Measurements from ENCODE around the gene GKN2. TPM values are rescaled to one million over a fixed set of nuclear protein-coding genes. Genes with fewer than 3 reads are reported as not detected.

The GKN2 gene
- total RNA-seq, 1 experiment from 2014 or later = not detected

Other genes starting within 250 kb of the GKN2 start
- not detected in 2 replicates for gene ARHGAP25, start 218.1 kb downstream of the GKN2 start, total RNA-seq (2014; rRNA removed; shearing (Covaris generic))
- gene BMP10, start 81.5 kb downstream of the GKN2 start, total RNA-seq (2014; rRNA removed; shearing (Covaris generic)) = not detected in 2 replicates
- gene GKN1, start 21.7 kb upstream of the GKN2 start, total RNA-seq (2014; rRNA removed; shearing (Covaris generic)) = not detected in 2 replicates
- not detected in 2 replicates for gene ANTXR1, start 60.3 kb upstream of the GKN2 start, total RNA-seq (2014; rRNA removed; shearing (Covaris generic))